T47D (cell line): ENCODE results near the gene CCNA1.

Experiments
- DNase-seq, 2 experiments: peaks; one replicate each; pipeline versions ENCODE4 v3.0.0 to v3.0.0-alpha.2; 2011 to 2012; ENCODE audit warnings: low read depth in 1 of 2, low spot score in 1 of 2
- JUND ChIP-seq: IDR thresholded peaks from 2 replicates; pipeline ENCODE4 v1.6.1; 2012; ENCODE audit warnings: low read depth
- in situ Hi-C: cut with HindIII; loops from 2 replicates; pipeline ENCODE4 v1.10.0; 2016; ENCODE audit warnings: low sequenced_read_pairs, low pct_unique_long_range_greater_than_20kb

Gene CCNA1

DNA sequence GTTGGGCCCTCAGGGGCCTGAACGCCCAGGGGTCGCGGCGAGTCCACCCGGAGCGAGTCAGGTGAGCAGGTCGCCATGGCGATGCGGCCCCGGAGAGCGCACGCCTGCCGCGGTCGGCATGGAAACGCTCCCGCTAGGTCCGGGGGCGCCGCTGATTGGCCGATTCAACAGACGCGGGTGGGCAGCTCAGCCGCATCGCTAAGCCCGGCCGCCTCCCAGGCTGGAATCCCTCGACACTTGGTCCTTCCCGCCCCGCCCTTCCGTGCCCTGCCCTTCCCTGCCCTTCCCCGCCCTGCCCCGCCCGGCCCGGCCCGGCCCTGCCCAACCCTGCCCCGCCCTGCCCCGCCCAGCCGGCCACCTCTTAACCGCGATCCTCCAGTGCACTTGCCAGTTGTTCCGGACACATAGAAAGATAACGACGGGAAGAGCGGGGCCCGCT is at the start of gene CCNA1:
Gene CCNA1, plus strand, starts transcription at position 390 of the 439 bp plus-strand sequence. CDS start 562 bp downstream, outside the sequence.
- no peak for TF ChIP-seq JUND
- in situ Hi-C loops = no loop called here
- DNase-seq = no peak

DNA sequence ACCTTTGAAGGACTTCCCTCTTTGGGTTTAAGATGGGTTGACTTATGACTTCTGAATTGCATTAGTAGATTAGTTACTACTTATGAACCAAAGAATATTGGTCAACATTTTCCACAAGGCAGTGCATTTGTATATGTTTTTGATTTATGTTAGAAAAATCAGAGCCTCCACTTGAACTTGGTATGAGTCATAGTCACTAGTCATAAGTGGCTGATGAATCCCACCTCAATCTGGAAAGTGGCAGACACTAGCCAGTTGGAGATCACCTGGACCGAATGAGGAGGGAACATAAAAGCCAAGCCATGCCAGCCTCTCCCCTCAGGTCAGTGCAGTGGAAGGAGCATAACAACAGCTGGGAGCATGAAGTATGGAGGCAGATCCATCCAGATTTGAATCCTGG is 46.8 kb upstream of the CCNA1 start:
- TF ChIP-seq JUND = no peak
- no peak for DNase-seq
- in situ Hi-C loops = no loop called here

DNA sequence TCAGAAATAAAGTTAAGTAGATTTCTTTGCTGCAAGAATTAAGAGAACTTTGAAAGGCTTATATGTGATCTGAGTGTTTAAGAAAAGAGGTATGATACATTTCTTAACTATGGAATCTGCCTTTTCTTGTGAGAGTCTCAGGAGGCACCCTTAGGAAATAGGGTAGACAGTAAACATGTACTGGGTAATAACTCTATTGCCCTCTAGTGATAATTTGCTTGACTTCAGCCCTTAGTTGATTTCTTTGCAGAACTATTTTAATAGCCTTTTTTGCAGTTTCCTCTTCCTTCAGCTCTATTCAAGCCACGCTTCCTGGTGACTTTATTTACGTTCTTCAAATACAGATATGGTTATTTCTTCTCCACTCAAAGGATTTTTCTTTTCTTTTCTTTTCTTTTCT is 37.0 kb upstream of the CCNA1 start:
- in situ Hi-C loops = no loop called here
- TF ChIP-seq JUND = no peak
- peak in 1 of 2 experiments; percentile 23 for DNase-seq

DNA sequence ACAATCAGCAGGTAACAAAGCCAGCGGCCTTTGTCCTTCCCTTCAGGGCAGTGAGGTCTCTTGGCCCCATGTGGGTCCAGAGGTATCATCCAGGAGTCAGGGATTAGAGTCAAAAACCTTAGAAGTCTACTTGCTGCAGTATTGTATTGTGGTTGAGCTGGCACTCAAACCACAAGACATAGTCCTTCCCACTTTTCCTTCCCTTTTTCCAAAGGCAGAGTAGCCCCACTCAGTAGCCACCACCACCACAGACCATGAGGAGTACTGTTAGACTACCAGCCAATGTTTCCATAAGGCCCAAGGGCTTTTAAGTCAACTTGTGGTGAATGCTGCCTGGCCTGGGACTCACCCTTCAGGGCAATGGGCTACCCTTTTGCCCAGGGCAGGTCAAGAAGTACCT is 27.1 kb upstream of the CCNA1 start:
- DNase-seq = no peak
- no peak for TF ChIP-seq JUND
- in situ Hi-C loops = no loop called here

DNA sequence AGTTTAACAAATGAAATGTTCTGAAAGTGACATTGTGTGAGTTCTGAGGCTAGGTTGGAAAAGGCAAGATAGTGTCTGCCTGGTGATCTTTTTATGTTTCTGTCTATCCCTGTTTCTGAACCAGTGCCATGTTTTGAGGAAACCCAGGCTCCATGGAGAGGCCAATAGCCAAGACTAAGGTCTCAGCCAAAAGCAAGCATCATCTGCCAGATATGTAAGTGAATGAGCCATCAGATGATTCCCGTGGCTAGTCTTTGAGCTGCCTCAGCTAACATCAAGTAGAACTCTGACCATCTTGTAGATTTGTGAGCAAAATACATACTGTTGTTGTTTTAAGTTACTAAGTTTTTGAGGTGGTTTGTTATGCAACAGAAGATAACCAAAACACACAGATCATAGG is 19.6 kb upstream of the CCNA1 start:
- no peak for TF ChIP-seq JUND
- no peak for DNase-seq
- in situ Hi-C loops = no loop called here

DNA sequence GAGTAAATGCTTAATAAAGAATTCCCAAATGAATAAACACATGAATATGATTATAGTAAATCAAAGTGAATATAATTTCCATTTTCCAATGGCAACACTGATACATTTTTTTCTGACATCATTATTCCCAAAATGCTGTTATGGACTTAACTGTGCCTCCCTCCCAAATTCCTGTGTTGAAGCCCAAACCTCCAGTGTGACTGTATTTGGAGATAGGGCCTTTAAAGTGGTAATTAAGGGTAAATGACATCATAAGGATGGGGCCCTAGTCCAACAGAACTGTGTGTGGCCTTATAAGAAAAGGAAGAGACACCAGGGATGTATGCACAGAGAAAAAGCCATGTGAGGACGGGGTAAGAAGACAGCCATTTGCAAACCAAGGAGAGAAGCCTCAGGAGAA is 19.1 kb upstream of the CCNA1 start:
- in situ Hi-C loops = no loop called here
- no peak for DNase-seq
- TF ChIP-seq JUND = no peak

DNA sequence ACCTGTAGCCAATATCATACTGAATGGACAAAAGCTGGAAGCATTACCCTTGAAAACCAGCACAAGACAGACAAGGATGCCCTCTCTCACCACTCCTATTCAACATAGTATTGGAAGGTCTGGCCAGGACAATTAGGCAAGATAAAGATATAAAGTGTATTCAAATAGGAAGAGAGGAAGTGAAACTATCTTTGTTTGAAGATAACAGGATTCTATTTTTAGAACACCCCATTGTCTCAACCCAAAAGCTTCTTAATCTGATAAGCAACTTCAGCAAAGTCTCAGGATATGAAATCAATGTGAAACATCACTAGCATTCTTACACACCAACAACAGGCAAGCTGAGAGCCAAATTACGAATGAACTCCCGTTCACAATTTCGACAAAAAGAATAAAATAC is 17.8 kb upstream of the CCNA1 start:
- TF ChIP-seq JUND = no peak
- in situ Hi-C loops = no loop called here
- no peak for DNase-seq

DNA sequence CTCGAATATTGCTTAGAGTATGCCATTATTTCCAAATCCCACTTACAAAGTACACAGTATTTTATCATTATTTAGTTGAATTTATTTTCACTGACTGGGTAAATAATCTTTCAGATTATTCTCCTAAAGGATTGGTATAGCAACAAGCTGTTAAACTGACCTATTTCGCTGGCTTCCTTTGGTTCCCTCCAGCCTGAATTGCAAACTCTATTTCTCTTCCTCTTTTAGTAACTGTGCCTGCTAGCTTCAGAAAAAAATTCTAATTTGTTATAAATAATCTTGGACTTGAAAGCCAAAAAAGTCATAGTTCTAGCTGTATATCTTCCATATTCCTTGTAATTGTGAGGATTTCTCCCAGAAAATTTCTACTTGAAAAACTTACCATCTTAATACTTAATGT is 15.0 kb upstream of the CCNA1 start:
- DNase-seq = no peak
- no peak for TF ChIP-seq JUND
- in situ Hi-C loops = no loop called here

DNA sequence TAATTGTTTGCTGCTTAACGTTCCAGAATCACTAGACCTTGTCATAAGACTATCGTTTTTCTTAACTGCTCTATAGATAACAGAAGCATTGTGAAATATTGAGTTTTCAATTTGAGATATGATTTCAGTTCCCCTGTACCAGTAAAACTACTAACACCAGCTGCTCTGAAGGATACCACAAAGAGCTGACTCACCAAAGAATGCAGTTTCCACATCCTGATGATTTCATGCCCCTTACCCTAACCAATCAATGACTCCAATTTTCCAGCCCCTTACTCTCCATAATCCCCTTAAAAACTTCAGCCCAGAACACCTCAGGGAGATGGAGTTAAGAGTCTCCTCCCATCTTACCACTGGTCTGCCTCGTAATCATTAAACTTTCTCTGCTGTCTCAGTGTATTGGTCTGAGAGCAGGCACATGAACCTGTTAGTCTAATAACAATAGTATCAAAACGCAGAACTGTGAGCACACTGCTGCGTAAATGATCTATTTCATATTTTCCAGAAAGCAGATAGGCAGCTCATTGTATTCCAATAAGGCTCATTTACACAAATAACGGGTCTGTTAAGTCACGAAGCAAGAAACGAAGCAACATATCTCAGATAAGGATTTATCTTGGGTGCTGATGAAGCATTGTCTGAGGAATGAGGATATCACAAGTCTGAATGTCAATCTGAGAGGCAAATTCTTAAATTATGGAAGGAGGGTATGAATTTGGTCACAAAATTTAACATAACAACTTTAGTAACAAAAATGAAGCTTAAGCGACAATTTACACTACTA is 14.1 kb upstream of the CCNA1 start:
- no peak for TF ChIP-seq JUND
- in situ Hi-C loops = no loop called here
- no peak for DNase-seq

DNA sequence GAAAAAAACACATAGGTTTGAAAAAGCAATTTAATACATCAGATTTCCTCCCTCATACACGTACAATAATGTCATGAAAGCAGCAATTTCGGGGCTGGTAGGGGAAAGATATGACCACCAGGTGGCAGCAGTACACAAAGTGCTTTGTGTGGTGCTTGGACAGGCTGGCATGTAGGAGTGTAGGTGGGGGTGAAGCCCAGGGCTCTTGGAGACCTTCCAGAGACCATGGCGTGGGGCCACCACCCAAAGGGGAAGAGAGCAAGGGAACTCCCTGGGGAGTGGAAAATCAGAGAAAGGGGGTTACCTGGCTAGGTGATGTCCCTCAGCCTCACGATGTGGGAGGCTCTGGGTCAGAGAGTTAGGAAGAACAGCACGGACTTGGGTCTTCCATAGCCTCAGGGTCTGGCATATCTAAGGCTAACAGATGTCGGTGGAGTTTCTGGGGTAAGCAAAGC is 11.8 kb upstream of the CCNA1 start:
- TF ChIP-seq JUND = no peak
- DNase-seq = peak; percentile 37 to 70
- in situ Hi-C loops = no loop called here

DNA sequence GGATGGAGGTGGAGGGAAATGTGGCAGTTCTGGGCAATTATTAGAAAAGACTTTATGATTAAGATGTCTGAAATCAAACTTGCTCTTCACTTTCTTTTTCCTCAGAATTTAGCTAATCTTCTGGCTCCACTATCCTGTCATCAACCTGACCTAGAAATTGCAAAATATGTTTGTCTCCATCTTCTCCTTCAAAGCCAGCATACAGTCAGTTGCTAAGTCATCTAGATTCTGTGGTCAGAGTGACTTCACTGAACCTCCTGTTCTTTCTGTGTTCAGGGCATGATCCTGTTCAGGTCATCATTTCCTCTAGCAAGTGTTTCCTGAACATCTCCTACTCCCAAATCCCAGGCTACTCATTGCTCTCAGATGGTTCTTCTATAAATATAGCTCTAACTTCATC is 10.8 kb upstream of the CCNA1 start:
- in situ Hi-C loops = no loop called here
- DNase-seq = no peak
- no peak for TF ChIP-seq JUND

DNA sequence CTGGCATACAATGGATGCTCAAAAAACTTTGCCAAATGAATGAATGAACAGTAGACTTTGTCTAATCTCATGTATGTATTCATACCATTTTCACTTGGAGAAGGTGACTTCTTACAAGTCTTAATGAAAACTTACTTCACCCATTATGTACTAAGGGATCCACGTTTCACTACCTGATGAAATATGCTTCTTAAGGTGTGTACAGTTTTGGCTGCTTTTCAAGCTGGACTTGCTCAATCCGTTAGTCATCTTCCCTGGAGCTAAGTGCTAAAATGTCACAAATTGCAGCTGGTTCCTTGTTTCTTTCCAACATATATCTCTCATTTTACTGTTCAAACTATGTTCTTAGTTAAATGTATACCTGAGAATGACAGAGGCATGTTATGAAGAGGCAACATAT is 4.2 kb upstream of the CCNA1 start:
- in situ Hi-C loops = no loop called here
- TF ChIP-seq JUND = no peak
- DNase-seq = peak in 1 of 2 experiments; percentile 62

DNA sequence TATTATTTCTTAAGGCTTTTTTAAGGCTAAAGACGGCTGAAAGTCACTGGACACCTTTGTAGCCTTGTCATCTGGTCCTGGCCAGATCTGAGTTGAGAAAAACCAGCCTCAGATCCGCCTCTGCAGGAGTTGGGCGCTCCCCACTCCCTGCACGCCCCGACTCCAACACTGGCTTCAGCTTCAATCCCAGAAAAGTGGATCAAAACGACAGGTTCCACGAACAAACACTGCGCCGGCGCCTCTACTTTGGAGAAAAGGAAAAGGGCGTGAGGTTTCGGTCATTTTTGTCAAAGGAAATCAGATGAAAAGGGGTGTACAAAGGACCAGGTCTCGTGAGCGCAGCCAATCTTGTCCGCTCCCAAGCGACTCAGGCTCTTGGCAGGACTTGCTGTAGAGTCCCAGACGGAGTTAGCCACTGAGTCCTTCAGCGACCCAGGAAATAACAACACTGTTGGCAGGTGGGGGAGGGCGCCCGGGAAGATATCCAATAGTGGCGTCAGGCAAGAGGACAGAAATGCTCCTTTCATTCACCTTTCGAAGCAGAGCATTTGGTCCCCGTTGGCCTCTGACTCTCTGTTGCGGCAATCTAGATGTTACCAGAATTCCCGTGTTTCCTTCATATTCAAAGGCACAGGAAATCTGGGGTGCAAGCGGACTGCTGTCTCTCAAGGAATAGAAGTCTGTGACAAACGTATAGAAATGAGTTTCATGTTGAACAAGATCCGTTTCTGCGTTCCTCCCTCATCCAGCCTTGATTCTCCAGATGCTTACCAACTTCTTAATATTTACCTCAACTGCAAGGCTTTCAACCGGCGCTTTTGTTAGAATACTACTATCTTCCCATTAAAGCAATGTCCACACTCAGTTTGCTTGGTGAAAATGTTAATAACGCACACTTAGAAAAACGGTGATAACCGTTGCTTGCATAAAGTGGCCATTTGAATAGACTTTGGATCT is 1.8 kb upstream of the CCNA1 start:
- in situ Hi-C loops = no loop called here
- no peak for TF ChIP-seq JUND
- no peak for DNase-seq
